Immature natural killer cell (primary cell): ENCODE data around the gene ICE2. TPM values are rescaled to one million over a fixed set of nuclear protein-coding genes. Genes with fewer than 3 reads are reported as not detected.
"Not testable (repeated sequence)": the region's sequence is repeated elsewhere in the genome, so short reads cannot be mapped to it uniquely, and the experiment has no call there.

ENCODE experiments used
- DNase-seq, 3 donors: peaks; one replicate each; pipeline ENCODE4 v3.0.0; 2022; ENCODE audit warnings: mixed read lengths in 1 of 3
- H3K27ac Mint-ChIP-seq, 6 donors: one replicate each; pipeline ENCODE4 v1.8.0; 2020; ENCODE audit warnings: mixed read lengths in 6 of 6, mild to moderate bottlenecking in 5 of 6, inconsistent platforms in 4 of 6, moderate library complexity in 3 of 6
- H3K27me3 Mint-ChIP-seq, 3 donors: one replicate each; pipeline ENCODE4 v1.8.0; 2020 to 2021; ENCODE audit warnings: low read depth in 3 of 3, mild to moderate bottlenecking in 3 of 3, mixed read lengths in 3 of 3, moderate library complexity in 3 of 3, inconsistent platforms in 1 of 3
- H3K36me3 Mint-ChIP-seq, 3 donors: one replicate each; pipeline ENCODE4 v1.8.0; 2020; ENCODE audit warnings: mixed read lengths in 3 of 3, inconsistent platforms in 2 of 3, mild to moderate bottlenecking in 2 of 3
- H3K4me1 Mint-ChIP-seq, 2 donors: one replicate each; pipeline ENCODE4 v1.8.0; 2020; ENCODE audit warnings: inconsistent platforms in 2 of 2, mild to moderate bottlenecking in 2 of 2, mixed read lengths in 2 of 2, moderate library complexity in 1 of 2
- H3K4me3 Mint-ChIP-seq, 5 donors: one replicate each; pipeline ENCODE4 v1.8.0; 2020; ENCODE audit warnings: mild to moderate bottlenecking in 5 of 5, mixed read lengths in 5 of 5, inconsistent platforms in 3 of 5, moderate library complexity in 3 of 5
- H3K9me3 Mint-ChIP-seq, 6 donors: one replicate each; pipeline ENCODE4 v1.8.0; 2020; ENCODE audit warnings: mild to moderate bottlenecking in 6 of 6, mixed read lengths in 6 of 6, inconsistent platforms in 4 of 6, moderate library complexity in 3 of 6
- polyA plus RNA-seq, 3 donors: library from polyadenylated mRNA; unstranded; fragments of 300-500 nt; fragmentation: Illumina TruSeq; gene quantifications; one replicate each; pipeline ENCODE4 v1.2.3, GENCODE V29; 2021

ICE2 gene
- polyA plus RNA-seq, 3 donors from 2014 or later = 26.5 to 40.7 (median 33.4) TPM

GRCh38 chr15:60420203-60420716, 58.7 kb downstream of the ICE2 start:
- H3K36me3 Mint-ChIP-seq = peaks cover 9 to 15% (median 9%) of the 10 kb centered on the region in 3 donors
- peak overlapping the region in 1 of 6 donors; percentile 2 for H3K27ac Mint-ChIP-seq
- H3K4me1 Mint-ChIP-seq = peaks cover 0 to 2% of the 10 kb centered on the region in 2 donors
- no peaks in the 10 kb centered on the region for H3K9me3 Mint-ChIP-seq
- H3K27me3 Mint-ChIP-seq = no peaks in the 10 kb centered on the region
- no peak for DNase-seq
- no peak overlapping the region for H3K4me3 Mint-ChIP-seq

DNA sequence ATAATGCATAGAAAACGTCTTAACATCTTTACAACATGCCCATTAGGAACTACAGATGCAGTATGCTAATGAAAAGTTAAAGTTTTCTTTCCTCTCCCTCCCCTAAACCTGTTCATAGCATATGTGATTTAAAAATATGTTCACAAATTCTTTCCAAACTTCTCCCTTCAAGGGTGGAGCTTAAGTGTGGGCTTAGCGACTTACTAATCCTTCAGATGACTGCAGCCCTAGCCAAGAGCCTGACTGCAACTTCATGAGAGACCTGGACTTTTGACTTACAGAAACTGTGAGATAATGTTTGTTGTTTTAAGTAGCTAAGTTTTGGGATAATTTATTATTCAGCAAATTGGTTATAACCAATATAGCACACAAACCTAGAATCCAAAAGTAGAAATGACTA, 59.2 kb downstream of the ICE2 start:
- no peak overlapping the region for H3K4me3 Mint-ChIP-seq
- no peak for DNase-seq
- H3K4me1 Mint-ChIP-seq = peaks cover 0 to 2% of the 10 kb centered on the region in 2 donors
- H3K36me3 Mint-ChIP-seq = peaks cover 9 to 15% (median 9%) of the 10 kb centered on the region in 3 donors
- no peak overlapping the region for H3K27ac Mint-ChIP-seq
- H3K27me3 Mint-ChIP-seq = peaks cover 0 to 1% (median 0%) of the 10 kb centered on the region in 3 donors
- no peaks in the 10 kb centered on the region for H3K9me3 Mint-ChIP-seq

DNA sequence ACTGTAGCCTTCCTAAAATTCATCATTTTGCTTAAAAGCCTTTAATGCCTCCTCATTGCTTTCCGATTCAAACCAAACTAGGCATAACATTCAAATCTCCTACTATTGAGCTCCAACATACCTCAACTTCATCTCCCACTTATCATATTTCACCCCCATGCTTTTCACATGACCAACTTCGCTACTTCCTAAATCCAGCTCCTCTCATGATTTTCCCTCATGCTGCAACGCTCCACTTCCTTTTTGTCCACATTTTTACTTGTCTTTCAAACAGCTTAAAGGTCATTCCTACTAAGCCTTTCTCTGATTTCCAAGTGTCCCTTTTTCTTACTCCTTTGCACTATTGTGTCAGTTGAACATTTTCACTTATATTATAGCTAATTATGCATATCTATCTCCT, 60.8 kb downstream of the ICE2 start:
- peaks cover 4 to 9% (median 7%) of the 10 kb centered on the region in 3 donors for H3K36me3 Mint-ChIP-seq
- peak overlapping the region in 1 of 6 donors; percentile 3 for H3K27ac Mint-ChIP-seq
- H3K4me1 Mint-ChIP-seq = peaks cover 0 to 2% of the 10 kb centered on the region in 2 donors
- H3K27me3 Mint-ChIP-seq = peaks cover 0 to 1% (median 0%) of the 10 kb centered on the region in 3 donors
- no peak for DNase-seq
- no peak overlapping the region for H3K4me3 Mint-ChIP-seq
- H3K9me3 Mint-ChIP-seq = no peaks in the 10 kb centered on the region

- H3K36me3 Mint-ChIP-seq = peaks cover 4 to 9% (median 4%) of the 10 kb centered on the region in 3 donors
- no peak for DNase-seq
- H3K9me3 Mint-ChIP-seq = no peaks in the 10 kb centered on the region
- H3K4me1 Mint-ChIP-seq = peaks cover 0 to 2% of the 10 kb centered on the region in 2 donors
- no peak overlapping the region for H3K27ac Mint-ChIP-seq
- no peak overlapping the region for H3K4me3 Mint-ChIP-seq
- peaks cover 0 to 1% (median 0%) of the 10 kb centered on the region in 3 donors for H3K27me3 Mint-ChIP-seq
Measured at GRCh38 chr15:60417112-60417511, 61.8 kb downstream of the ICE2 start.

DNA sequence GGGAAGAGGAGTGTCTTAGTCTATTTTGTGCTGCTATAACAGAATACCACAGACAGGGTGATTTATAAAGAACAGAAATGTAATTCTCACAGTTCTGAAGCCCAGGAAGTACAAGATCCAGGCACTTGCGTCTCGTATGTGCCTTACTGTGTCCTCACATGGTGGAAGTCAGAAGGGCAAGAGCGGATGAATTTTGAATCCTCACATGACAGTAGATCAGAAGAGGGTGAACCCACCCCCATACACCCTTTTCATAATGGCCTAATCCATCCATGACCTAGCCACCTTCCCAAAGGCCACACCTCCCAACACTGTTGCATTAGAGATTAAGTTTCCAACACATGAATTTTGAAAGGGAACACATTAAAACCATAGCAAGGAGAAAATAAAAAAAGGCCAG, 62.5 kb downstream of the ICE2 start:
- Mint-ChIP-seq H3K27me3 (peaks cover 0 to 1% (median 0%) of the 10 kb centered on the region in 3 donors), H3K4me3 (no peak overlapping the region), H3K4me1 (peaks cover 0 to 2% of the 10 kb centered on the region in 2 donors), H3K9me3 (no peaks in the 10 kb centered on the region), H3K36me3 (peaks cover 4 to 9% (median 4%) of the 10 kb centered on the region in 3 donors), H3K27ac (no peak overlapping the region)
- no peak for DNase-seq

- no peak overlapping the region for H3K4me3 Mint-ChIP-seq
- no peak overlapping the region for H3K27ac Mint-ChIP-seq
- H3K27me3 Mint-ChIP-seq = peaks cover 0 to 1% (median 0%) of the 10 kb centered on the region in 3 donors
- DNase-seq = no peak
- no peaks in the 10 kb centered on the region for H3K9me3 Mint-ChIP-seq
- H3K36me3 Mint-ChIP-seq = no peaks in the 10 kb centered on the region
- H3K4me1 Mint-ChIP-seq = peaks cover 3 to 4% of the 10 kb centered on the region in 2 donors
Measured at GRCh38 chr15:60414016-60414682, 64.8 kb downstream of the ICE2 start.

DNA sequence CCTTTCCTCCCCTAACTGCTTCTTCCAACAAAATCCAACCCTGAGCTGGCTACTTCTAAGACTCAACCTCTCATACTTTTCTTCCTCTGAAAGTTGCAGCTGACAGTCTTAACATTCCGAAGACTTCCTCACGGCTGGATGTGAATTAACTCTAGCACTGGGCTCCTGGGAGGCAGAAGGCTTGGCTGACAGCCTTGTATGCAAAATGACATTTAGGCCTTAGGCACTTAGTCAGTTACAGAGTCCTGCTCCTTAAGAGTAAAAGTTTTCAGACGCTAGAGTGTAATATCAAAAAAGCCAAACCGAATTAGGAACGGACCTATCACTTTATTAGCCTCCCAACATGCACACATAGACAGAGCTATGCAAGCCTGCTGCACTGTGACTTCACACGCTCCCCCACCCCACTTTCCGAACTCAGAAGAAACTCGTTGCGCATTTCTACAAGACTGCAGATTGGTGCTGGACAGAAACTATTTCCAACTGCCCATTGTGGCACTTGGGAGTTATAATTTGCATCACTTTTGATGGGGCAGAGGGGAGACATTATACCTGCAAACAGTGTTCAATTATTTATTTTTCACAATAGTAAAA, 65.6 kb downstream of the ICE2 start:
- no peak for DNase-seq
- H3K27ac Mint-ChIP-seq = peak overlapping the region in 1 of 6 donors; percentile 9
- H3K9me3 Mint-ChIP-seq = no peaks in the 10 kb centered on the region
- peaks cover 0 to 1% (median 0%) of the 10 kb centered on the region in 3 donors for H3K27me3 Mint-ChIP-seq
- H3K36me3 Mint-ChIP-seq = no peaks in the 10 kb centered on the region
- H3K4me3 Mint-ChIP-seq = no peak overlapping the region
- H3K4me1 Mint-ChIP-seq = peaks cover 11% of the 10 kb centered on the region in 2 donors

DNA sequence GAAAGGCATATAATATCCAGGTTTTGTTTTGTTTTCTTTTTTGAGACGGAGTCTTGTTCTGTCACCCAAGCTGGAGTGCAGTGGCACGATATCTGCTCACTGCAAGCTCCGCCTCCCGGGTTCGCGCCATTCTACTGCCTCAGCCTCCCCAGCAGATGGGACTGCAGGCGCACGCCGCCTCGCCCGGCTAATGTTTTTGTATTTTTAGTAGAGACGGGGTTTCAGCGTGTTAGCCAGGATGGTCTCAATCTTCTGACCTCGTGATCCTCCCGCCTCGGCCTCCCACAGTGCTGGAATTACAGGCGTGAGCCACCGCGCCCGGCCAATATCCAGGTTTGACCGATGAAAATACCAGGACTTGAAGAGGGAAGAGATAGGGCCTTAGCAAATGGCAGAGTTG, 66.1 kb downstream of the ICE2 start:
- H3K4me1 Mint-ChIP-seq = peaks cover 13 to 17% of the 10 kb centered on the region in 2 donors
- not testable (repeated sequence) for DNase-seq, H3K27ac Mint-ChIP-seq, H3K9me3 Mint-ChIP-seq, H3K36me3 Mint-ChIP-seq, H3K4me3 Mint-ChIP-seq, H3K27me3 Mint-ChIP-seq

DNA sequence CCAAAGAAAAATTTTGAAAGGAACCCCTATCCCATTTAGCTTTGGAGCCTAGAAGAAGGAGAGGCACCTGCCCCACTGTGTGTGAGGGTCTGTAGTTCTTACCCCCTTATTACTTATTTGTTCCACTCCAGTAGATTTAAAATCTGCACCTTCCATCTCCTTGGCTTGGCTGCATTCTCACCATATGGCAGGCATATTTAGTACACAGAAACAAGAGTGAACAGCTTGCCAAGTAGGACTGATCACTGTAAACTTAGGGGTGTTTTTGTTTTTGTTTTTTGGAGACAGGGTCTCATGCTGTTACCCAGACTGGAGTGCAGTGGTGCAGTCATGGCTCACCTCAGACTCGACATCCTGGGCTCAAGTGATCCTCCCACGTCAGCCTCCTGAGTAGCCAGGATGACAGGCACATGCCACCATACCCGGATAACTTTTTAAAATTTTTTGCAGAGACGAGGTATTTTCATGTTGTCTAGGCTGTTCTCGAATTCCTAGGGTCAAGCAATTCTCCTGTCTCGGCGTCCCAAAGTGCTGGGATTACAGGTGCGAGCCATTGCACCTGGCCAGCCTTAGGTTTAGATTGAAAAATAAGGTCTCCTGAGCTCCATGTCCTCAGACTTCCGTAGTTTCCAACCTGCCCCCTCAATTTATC, 67.0 kb downstream of the ICE2 start:
- no peak for DNase-seq
- H3K27me3 Mint-ChIP-seq = peaks cover 0 to 1% (median 0%) of the 10 kb centered on the region in 3 donors
- H3K36me3 Mint-ChIP-seq = no peaks in the 10 kb centered on the region
- peak overlapping the region in 1 of 6 donors; percentile 39 for H3K27ac Mint-ChIP-seq
- H3K4me1 Mint-ChIP-seq = peaks cover 15 to 26% of the 10 kb centered on the region in 2 donors
- no peaks in the 10 kb centered on the region for H3K9me3 Mint-ChIP-seq
- no peak overlapping the region for H3K4me3 Mint-ChIP-seq

GRCh38 chr15:60410350-60410749, 68.6 kb downstream of the ICE2 start:
- H3K36me3 Mint-ChIP-seq, H3K27ac Mint-ChIP-seq: not testable (repeated sequence)

GRCh38 chr15:60408463-60408981, 70.4 kb downstream of the ICE2 start:
- Mint-ChIP-seq H3K27me3 (peaks cover 0 to 1% (median 0%) of the 10 kb centered on the region in 3 donors), H3K9me3 (no peaks in the 10 kb centered on the region), H3K36me3 (no peaks in the 10 kb centered on the region), H3K4me3 (peak overlapping the region; percentile 4 to 73 (median 36)), H3K4me1 (peaks cover 18 to 29% of the 10 kb centered on the region in 2 donors), H3K27ac (peak overlapping the region; percentile 33 to 91 (median 82))
- peak; percentile 22 to 32 (median 26) for DNase-seq

More at GRCh38 chr15:60410350-60410749, 68.6 kb downstream of the ICE2 start:
- H3K9me3 Mint-ChIP-seq, H3K4me3 Mint-ChIP-seq, DNase-seq, H3K27me3 Mint-ChIP-seq: not testable (repeated sequence)
- peaks cover 18 to 29% of the 10 kb centered on the region in 2 donors for H3K4me1 Mint-ChIP-seq

- Mint-ChIP-seq H3K4me1 (peaks cover 18 to 29% of the 10 kb centered on the region in 2 donors), H3K4me3 (no peak overlapping the region), H3K27ac (no peak overlapping the region), H3K9me3 (no peaks in the 10 kb centered on the region), H3K27me3 (peaks cover 0 to 3% (median 0%) of the 10 kb centered on the region in 3 donors), H3K36me3 (peaks cover 0 to 5% (median 0%) of the 10 kb centered on the region in 3 donors)
- no peak for DNase-seq
Measured at GRCh38 chr15:60407415-60407805, 71.5 kb downstream of the ICE2 start.

GRCh38 chr15:60406513-60407414, 72.2 kb downstream of the ICE2 start:
- Mint-ChIP-seq H3K36me3 (peaks cover 0 to 5% (median 0%) of the 10 kb centered on the region in 3 donors), H3K9me3 (no peaks in the 10 kb centered on the region), H3K27ac (peak overlapping the region in 1 of 6 donors; percentile 68), H3K27me3 (peaks cover 0 to 3% (median 0%) of the 10 kb centered on the region in 3 donors), H3K4me1 (peaks cover 18 to 29% of the 10 kb centered on the region in 2 donors), H3K4me3 (no peak overlapping the region)
- DNase-seq = no peak
